GM12878 (cell line): Measurements from ENCODE around the gene SLC22A6. TPM values are rescaled to one million over a fixed set of nuclear protein-coding genes. Genes with fewer than 3 reads are reported as not detected.

Experiments used
- CUX1 ChIP-seq: IDR thresholded peaks from 2 replicates; pipeline ENCODE4 v1.6.1; 2012; ENCODE audit warnings: improper control_type of control experiment, low read depth, low read length; ENCODE audit not compliant: insufficient replicate concordance
- ELK1 ChIP-seq: IDR thresholded peaks from 2 replicates; pipeline ENCODE4 v1.6.1; 2012; ENCODE audit warnings: low read depth, low read length, improper control_type of control experiment
- ESRRA ChIP-seq: IDR thresholded peaks from 2 replicates; pipeline ENCODE4 v1.6.1; 2012; ENCODE audit warnings: mild to moderate bottlenecking, low read length, improper control_type of control experiment
- RCOR1 ChIP-seq: conservative IDR thresholded peaks from 2 replicates; pipeline ENCODE4 v1.6.1; 2012; ENCODE audit warnings: low read depth, low read length, improper control_type of control experiment
- polyA plus RNA-seq, 11 experiments: library from polyadenylated mRNA; depleted of rRNA in 4 of 11; unstranded in 6 of 11; stranded (reverse) in 5 of 11; fragments of >200 nt; fragmentation: Nextera tagmentation in 4 of 11; fragmentation: Illumina TruSeq in 1 of 11; extraction: Ambion mirVana in 4 of 11; extraction: Trizol in 1 of 11; gene quantifications; 1 replicate in 1 of 11; 2 replicates in 10 of 11; pipeline versions ENCODE4 v1.2.1 to v1.2.3, GENCODE V29; 2011 to 2016; ENCODE audit warnings: inconsistent platforms in 2 of 11, missing spikeins in 2 of 11, low read depth in 1 of 11
- total RNA-seq, 4 experiments: library from RNA; depleted of rRNA in 3 of 4; stranded (reverse); fragments of >200 nt in 3 of 4; fragmentation: Illumina TruSeq in 1 of 4; extraction: Trizol in 1 of 4; gene quantifications; 2 replicates each; pipeline versions ENCODE4 v1.2.1 to v1.2.3, GENCODE V29; 2013 to 2021
- TF ChIP-seq, protein P1 (sequence below): IDR thresholded peaks from 2 replicates; pipeline ENCODE4 v1.6.1; 2012; ENCODE audit warnings: low read depth, low read length, improper control_type of control experiment
- TF ChIP-seq, protein P2 (sequence below): fragments of 450-650 bp; IDR thresholded peaks from 2 replicates; pipeline ENCODE4 v1.6.1; 2016; ENCODE audit warnings: mild to moderate bottlenecking

Gene SLC22A6
- total and polyA plus RNA-seq, 10 of the 15 experiments (the other 5 are each of a cell fraction or from before 2014, with no cell fraction given), result not detected

DNA sequence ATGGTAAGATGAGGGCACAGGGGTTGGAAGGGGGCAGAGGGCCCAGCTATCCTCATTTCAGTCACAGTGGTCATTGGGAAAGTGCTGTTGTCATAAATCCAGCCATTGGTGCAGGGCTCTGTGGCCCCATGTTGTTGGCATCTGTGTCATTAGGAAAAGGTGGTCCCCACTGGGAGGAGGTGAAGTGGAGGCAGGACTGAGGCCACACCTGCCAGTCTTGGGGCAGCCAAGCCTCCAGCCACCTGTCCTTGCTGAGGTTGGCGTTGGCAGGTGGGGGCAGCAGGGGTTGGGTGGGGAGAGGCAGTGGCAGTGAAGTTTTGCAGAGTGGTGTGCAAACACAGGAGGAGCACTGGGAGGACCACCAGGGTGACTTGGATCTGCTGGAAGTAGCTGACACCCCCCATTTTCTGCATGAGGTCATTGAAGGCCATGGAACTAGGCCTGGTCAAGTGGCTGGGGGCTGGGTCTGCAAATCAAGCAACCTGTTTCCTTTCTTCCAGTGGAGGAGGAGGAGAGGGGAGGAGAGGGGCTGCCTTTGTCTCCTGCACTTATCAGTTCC lies 25.3 kb downstream of the SLC22A6 start (continued):
- TF ChIP-seq CUX1 (no peak), ESRRA (no peak), RCOR1 (no peak), ELK1 (no peak)
- TF ChIP-seq, protein P1, sequence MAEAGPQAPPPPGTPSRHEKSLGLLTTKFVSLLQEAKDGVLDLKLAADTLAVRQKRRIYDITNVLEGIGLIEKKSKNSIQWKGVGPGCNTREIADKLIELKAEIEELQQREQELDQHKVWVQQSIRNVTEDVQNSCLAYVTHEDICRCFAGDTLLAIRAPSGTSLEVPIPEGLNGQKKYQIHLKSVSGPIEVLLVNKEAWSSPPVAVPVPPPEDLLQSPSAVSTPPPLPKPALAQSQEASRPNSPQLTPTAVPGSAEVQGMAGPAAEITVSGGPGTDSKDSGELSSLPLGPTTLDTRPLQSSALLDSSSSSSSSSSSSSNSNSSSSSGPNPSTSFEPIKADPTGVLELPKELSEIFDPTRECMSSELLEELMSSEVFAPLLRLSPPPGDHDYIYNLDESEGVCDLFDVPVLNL, result no peak
- TF ChIP-seq, protein P2, sequence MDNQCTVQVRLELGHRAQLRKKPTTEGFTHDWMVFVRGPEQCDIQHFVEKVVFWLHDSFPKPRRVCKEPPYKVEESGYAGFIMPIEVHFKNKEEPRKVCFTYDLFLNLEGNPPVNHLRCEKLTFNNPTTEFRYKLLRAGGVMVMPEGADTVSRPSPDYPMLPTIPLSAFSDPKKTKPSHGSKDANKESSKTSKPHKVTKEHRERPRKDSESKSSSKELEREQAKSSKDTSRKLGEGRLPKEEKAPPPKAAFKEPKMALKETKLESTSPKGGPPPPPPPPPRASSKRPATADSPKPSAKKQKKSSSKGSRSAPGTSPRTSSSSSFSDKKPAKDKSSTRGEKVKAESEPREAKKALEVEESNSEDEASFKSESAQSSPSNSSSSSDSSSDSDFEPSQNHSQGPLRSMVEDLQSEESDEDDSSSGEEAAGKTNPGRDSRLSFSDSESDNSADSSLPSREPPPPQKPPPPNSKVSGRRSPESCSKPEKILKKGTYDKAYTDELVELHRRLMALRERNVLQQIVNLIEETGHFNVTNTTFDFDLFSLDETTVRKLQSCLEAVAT, result no peak
- TF ChIP-seq, all 136 proteins: peak for 0
